Astrocyte (in vitro differentiated cells and primary cell): Measurements from ENCODE around the gene BANF2. TPM values are rescaled to one million over a fixed set of nuclear protein-coding genes. Genes with fewer than 3 reads are reported as not detected.

Experiments
- DNase-seq: peaks from one replicate; pipeline ENCODE4 v3.0.0-alpha.2; 2010; ENCODE audit warnings: low read depth
- FAIRE-seq: peaks from 2 replicates; lab custom pipeline; 2011; peaks lifted over from hg19 to GRCh38; lab: Jason Lieb, UNC
- H2AFZ ChIP-seq: 2 replicates; pipeline ENCODE4 v1.6.0; 2012; ENCODE audit warnings: low read depth, low read length, inconsistent platforms
- H3K27ac ChIP-seq: 2 replicates; pipeline ENCODE4 v1.5.1; 2011; ENCODE audit warnings: low read depth, low read length, inconsistent platforms
- H3K27me3 ChIP-seq: 2 replicates; pipeline ENCODE4 v1.6.0; 2011; ENCODE audit warnings: low read length, inconsistent platforms; ENCODE audit not compliant: insufficient read depth
- H3K36me3 ChIP-seq: 2 replicates; pipeline ENCODE4 v1.5.1; 2011; ENCODE audit warnings: low read length, inconsistent platforms; ENCODE audit not compliant: insufficient read depth
- H3K4me1 ChIP-seq: 2 replicates; pipeline ENCODE4 v1.5.1; 2011; ENCODE audit warnings: low read length, inconsistent platforms; ENCODE audit not compliant: insufficient read depth
- H3K4me2 ChIP-seq: 2 replicates; pipeline ENCODE4 v1.6.0; 2012; ENCODE audit warnings: low read length, inconsistent platforms
- H3K4me3 ChIP-seq: 2 replicates; pipeline ENCODE4 v1.5.1; 2011; ENCODE audit warnings: low read depth, mild to moderate bottlenecking, low read length, inconsistent platforms; ENCODE audit not compliant: insufficient read depth
- H3K79me2 ChIP-seq: 2 replicates; pipeline ENCODE4 v1.6.0; 2012; ENCODE audit warnings: mild to moderate bottlenecking, low read length, inconsistent platforms; ENCODE audit not compliant: insufficient read depth
- H3K9ac ChIP-seq: 2 replicates; pipeline ENCODE4 v1.6.0; 2012; ENCODE audit warnings: mild to moderate bottlenecking, low read length, inconsistent platforms
- H3K9me3 ChIP-seq: 2 replicates; pipeline ENCODE4 v1.5.1; 2012; ENCODE audit warnings: low read depth, mild to moderate bottlenecking, low read length, inconsistent platforms; ENCODE audit not compliant: insufficient read depth
- H4K20me1 ChIP-seq: 2 replicates; pipeline ENCODE4 v1.6.0; 2012; ENCODE audit warnings: low read length, inconsistent platforms; ENCODE audit not compliant: insufficient read depth
- H3K27ac Mint-ChIP-seq: one replicate; pipeline ENCODE4 v1.8.0; 2021; ENCODE audit warnings: mild to moderate bottlenecking, mixed read lengths; ENCODE audit not compliant: unreplicated experiment
- H3K27me3 Mint-ChIP-seq: one replicate; pipeline ENCODE4 v1.8.0; 2021; ENCODE audit warnings: low read depth, mixed read lengths; ENCODE audit not compliant: unreplicated experiment
- H3K36me3 Mint-ChIP-seq: one replicate; pipeline ENCODE4 v1.8.0; 2021; ENCODE audit warnings: low read depth, mixed read lengths; ENCODE audit not compliant: unreplicated experiment
- H3K4me1 Mint-ChIP-seq: one replicate; pipeline ENCODE4 v1.8.0; 2021; ENCODE audit warnings: low read depth, mixed read lengths; ENCODE audit not compliant: unreplicated experiment
- H3K4me3 Mint-ChIP-seq: one replicate; pipeline ENCODE4 v1.8.0; 2021; ENCODE audit warnings: mild to moderate bottlenecking, moderate library complexity, mixed read lengths; ENCODE audit not compliant: unreplicated experiment
- H3K9me3 Mint-ChIP-seq: one replicate; pipeline ENCODE4 v1.8.0; 2021; ENCODE audit warnings: mild to moderate bottlenecking, mixed read lengths; ENCODE audit not compliant: unreplicated experiment
- CTCF ChIP-seq: IDR thresholded peaks from 2 replicates; pipeline ENCODE4 v1.5.1; 2011; ENCODE audit warnings: low read depth, mild to moderate bottlenecking, inconsistent platforms, low read length, moderate library complexity; ENCODE audit not compliant: insufficient read depth
- EZH2 ChIP-seq: IDR thresholded peaks from 2 replicates; pipeline ENCODE4 v1.6.1; 2012; ENCODE audit warnings: mild to moderate bottlenecking, low read length, inconsistent platforms; ENCODE audit not compliant: insufficient read depth
- total RNA-seq: library from RNA; stranded (reverse); gene quantifications from 2 replicates; pipeline ENCODE4 v1.2.1, GENCODE V29; 2021

BANF2 gene
- total RNA-seq, 1 donor from 2014 or later: not detected

GRCh38 chr20:17750722-17751045 is 50.9 kb downstream of the BANF2 start:
- H3K27me3 ChIP-seq: peaks cover 14% of the 10 kb centered on the region
- H3K9ac ChIP-seq: no peak overlapping the region
- H3K27ac Mint-ChIP-seq: no peak overlapping the region
- H3K9me3 Mint-ChIP-seq: peaks cover 2% of the 10 kb centered on the region
- H3K36me3 ChIP-seq: no peaks in the 10 kb centered on the region
- no peak overlapping the region for H3K4me3 ChIP-seq
- H4K20me1 ChIP-seq: no peaks in the 10 kb centered on the region
- H3K79me2 ChIP-seq: no peaks in the 10 kb centered on the region
- no peak overlapping the region for H3K4me3 Mint-ChIP-seq
- no peak overlapping the region for H3K27ac ChIP-seq
- no peaks in the 10 kb centered on the region for H3K36me3 Mint-ChIP-seq
- H3K9me3 ChIP-seq: no peaks in the 10 kb centered on the region
- peaks cover 17% of the 10 kb centered on the region for H3K27me3 Mint-ChIP-seq
- no peak for FAIRE-seq
- TF ChIP-seq CTCF (no peak), EZH2 (no peak)
- peaks cover 15% of the 10 kb centered on the region for H3K4me1 Mint-ChIP-seq
- H3K4me2 ChIP-seq: no peak overlapping the region
- H2AFZ ChIP-seq: no peak overlapping the region
- DNase-seq: no peak
- H3K4me1 ChIP-seq: peaks cover 13% of the 10 kb centered on the region

GRCh38 chr20:17751640-17752039 is 51.9 kb downstream of the BANF2 start:
- no peak for DNase-seq
- FAIRE-seq: no peak
- H3K9me3 Mint-ChIP-seq: peaks cover 2% of the 10 kb centered on the region
- H3K27me3 Mint-ChIP-seq: peaks cover 22% of the 10 kb centered on the region
- Histone ChIP-seq H3K4me3 (no peak overlapping the region), H3K27ac (no peak overlapping the region), H3K4me2 (no peak overlapping the region), H4K20me1 (no peaks in the 10 kb centered on the region), H3K36me3 (no peaks in the 10 kb centered on the region), H3K9ac (no peak overlapping the region), H3K4me1 (peaks cover 13% of the 10 kb centered on the region), H2AFZ (no peak overlapping the region), H3K9me3 (no peaks in the 10 kb centered on the region), H3K79me2 (no peaks in the 10 kb centered on the region), H3K27me3 (peaks cover 18% of the 10 kb centered on the region)
- TF ChIP-seq CTCF (no peak), EZH2 (no peak)
- H3K4me1 Mint-ChIP-seq: peaks cover 14% of the 10 kb centered on the region
- H3K27ac Mint-ChIP-seq: no peak overlapping the region
- no peak overlapping the region for H3K4me3 Mint-ChIP-seq
- no peaks in the 10 kb centered on the region for H3K36me3 Mint-ChIP-seq

GRCh38 chr20:17752459-17752858 is 52.7 kb downstream of the BANF2 start:
- H3K36me3 ChIP-seq: no peaks in the 10 kb centered on the region
- Mint-ChIP-seq H3K4me1 (peaks cover 6% of the 10 kb centered on the region), H3K36me3 (no peaks in the 10 kb centered on the region), H3K27ac (no peak overlapping the region), H3K9me3 (peaks cover 3% of the 10 kb centered on the region), H3K4me3 (no peak overlapping the region), H3K27me3 (peaks cover 22% of the 10 kb centered on the region)
- H3K4me2 ChIP-seq: no peak overlapping the region
- no peak overlapping the region for H3K4me3 ChIP-seq
- TF ChIP-seq EZH2 (no peak), CTCF (no peak)
- DNase-seq (no peak), FAIRE-seq (no peak)
- no peaks in the 10 kb centered on the region for H3K9me3 ChIP-seq
- no peak overlapping the region for H3K27ac ChIP-seq
- no peaks in the 10 kb centered on the region for H4K20me1 ChIP-seq
- peaks cover 4% of the 10 kb centered on the region for H3K4me1 ChIP-seq
- H3K9ac ChIP-seq: no peak overlapping the region
- peaks cover 18% of the 10 kb centered on the region for H3K27me3 ChIP-seq
- no peaks in the 10 kb centered on the region for H3K79me2 ChIP-seq
- H2AFZ ChIP-seq: no peak overlapping the region
